Neural cell (in vitro differentiated cells): Measurements from ENCODE around the gene PADI3. TPM values are rescaled to one million over a fixed set of nuclear protein-coding genes. Genes with fewer than 3 reads are reported as not detected.

ENCODE experiments used
- H2AFZ ChIP-seq: fragments of 200-600, 300-800 bp; sonication (generic), shearing (Covaris generic); 2 replicates; pipeline ENCODE4 v1.6.0; 2014; ENCODE audit warnings: low read depth, mild to moderate bottlenecking, antibody characterized with exemption, low read length, moderate library complexity
- H3F3A ChIP-seq: fragments of 200-600 bp; shearing (Covaris generic); 2 replicates; pipeline ENCODE4 v1.6.1; 2016; ENCODE audit warnings: mild to moderate bottlenecking, moderate library complexity, mixed read lengths, antibody characterized with exemption, low read length; ENCODE audit not compliant: insufficient read depth, poor library complexity, severe bottlenecking
- H3K27ac ChIP-seq: fragments of 200-600, 300-800 bp; sonication (generic), shearing (Covaris generic); 2 replicates; pipeline ENCODE4 v1.5.1; 2014; ENCODE audit warnings: mild to moderate bottlenecking, low read length, moderate library complexity
- H3K27me3 ChIP-seq: fragments of 300-800, 200-600 bp; sonication (generic), shearing (Covaris generic); 2 replicates; pipeline ENCODE4 v1.6.0; 2014; ENCODE audit warnings: mild to moderate bottlenecking, low read depth, low read length, moderate library complexity; ENCODE audit not compliant: insufficient read depth
- H3K36me3 ChIP-seq: fragments of 300-800, 200-600 bp; sonication (generic), shearing (Covaris generic); 2 replicates; pipeline ENCODE4 v1.5.1; 2014; ENCODE audit warnings: mild to moderate bottlenecking, antibody characterized with exemption, low read length, moderate library complexity; ENCODE audit not compliant: insufficient read depth
- H3K4me2 ChIP-seq: fragments of 300-800, 200-600 bp; sonication (generic), shearing (Covaris generic); 2 replicates; pipeline ENCODE4 v1.6.0; 2014; ENCODE audit warnings: mild to moderate bottlenecking, low read length
- H3K4me3 ChIP-seq: fragments of 300-800, 200-600 bp; sonication (generic), shearing (Covaris generic); 2 replicates; pipeline ENCODE4 v1.5.1; 2014; ENCODE audit warnings: mild to moderate bottlenecking, low read length, moderate library complexity
- H3K79me2 ChIP-seq: fragments of 200-600 bp; shearing (Covaris generic); replicated peaks from 2 replicates; pipeline ENCODE4 v1.6.0; 2014; ENCODE audit warnings: mild to moderate bottlenecking, low read length, moderate library complexity; ENCODE audit not compliant: insufficient read depth
- H3K9ac ChIP-seq: fragments of 300-800, 200-600 bp; sonication (generic), shearing (Covaris generic); 2 replicates; pipeline ENCODE4 v1.6.1; 2016; ENCODE audit warnings: mild to moderate bottlenecking, low read length, mixed read lengths
- H3K9me2 ChIP-seq: fragments of 200-600 bp; shearing (Covaris generic); 2 replicates; pipeline ENCODE4 v1.6.1; 2016; ENCODE audit warnings: mild to moderate bottlenecking, low read length, mixed read lengths; ENCODE audit not compliant: insufficient read depth
- H3K9me3 ChIP-seq: fragments of 200-600, 300-800 bp; sonication (generic), shearing (Covaris generic); 2 replicates; pipeline ENCODE4 v1.6.1; 2016; ENCODE audit warnings: mild to moderate bottlenecking, mixed run types, low read length, moderate library complexity, mixed read lengths
- H4K20me1 ChIP-seq: fragments of 200-600 bp; shearing (Covaris generic); 2 replicates; pipeline ENCODE4 v1.6.1; 2016; ENCODE audit warnings: mild to moderate bottlenecking, mixed run types; ENCODE audit not compliant: insufficient read depth
- EP300 ChIP-seq: fragments of 450-650 bp; conservative IDR thresholded peaks from 2 replicates; pipeline ENCODE4 v1.6.1; 2014; ENCODE audit warnings: antibody characterized with exemption, mild to moderate bottlenecking, moderate library complexity; ENCODE audit not compliant: poor library complexity, severe bottlenecking
- EZH2 ChIP-seq: fragments of 200-600, 300-800 bp; shearing (Covaris generic), sonication (generic); IDR thresholded peaks from 2 replicates; pipeline ENCODE4 v1.6.1; 2014; ENCODE audit warnings: antibody characterized with exemption, low read length, borderline replicate concordance, mild to moderate bottlenecking; ENCODE audit not compliant: insufficient read depth, poor library complexity, severe bottlenecking
- MXI1 ChIP-seq: fragments of 450-650 bp; conservative IDR thresholded peaks from 2 replicates; pipeline ENCODE4 v1.6.1; 2014; ENCODE audit warnings: antibody characterized with exemption, mild to moderate bottlenecking; ENCODE audit not compliant: poor library complexity, severe bottlenecking
- POLR2AphosphoS5 ChIP-seq: IDR thresholded peaks from 2 replicates; pipeline ENCODE4 v1.6.1; 2012
- RAD21 ChIP-seq: fragments of 450-650 bp; conservative IDR thresholded peaks from 2 replicates; pipeline ENCODE4 v1.6.1; 2014; ENCODE audit warnings: antibody characterized with exemption, mild to moderate bottlenecking, moderate library complexity
- REST ChIP-seq: IDR thresholded peaks from 2 replicates; pipeline ENCODE4 v1.6.1; 2012; ENCODE audit warnings: borderline replicate concordance
- SMC3 ChIP-seq: fragments of 450-650 bp; conservative IDR thresholded peaks from 2 replicates; pipeline ENCODE4 v1.6.1; 2014; ENCODE audit warnings: antibody characterized with exemption, mild to moderate bottlenecking, moderate library complexity; ENCODE audit not compliant: poor library complexity
- TAF1 ChIP-seq: IDR thresholded peaks from 2 replicates; pipeline ENCODE4 v1.6.1; 2012; ENCODE audit warnings: low read depth
- polyA plus RNA-seq: library from polyadenylated mRNA; depleted of rRNA; stranded (reverse); fragments of >200 nt; gene quantifications from 2 replicates; pipeline ENCODE4 v1.2.3, GENCODE V29; 2014
- TF ChIP-seq, protein P1 (sequence below): fragments of 450-650 bp; IDR thresholded peaks from 2 replicates; pipeline ENCODE4 v1.5.1; 2014; ENCODE audit warnings: antibody characterized with exemption, mild to moderate bottlenecking, moderate library complexity; ENCODE audit not compliant: poor library complexity, severe bottlenecking

Gene PADI3
- polyA plus RNA-seq, 1 donor from 2014 or later: not detected

DNA sequence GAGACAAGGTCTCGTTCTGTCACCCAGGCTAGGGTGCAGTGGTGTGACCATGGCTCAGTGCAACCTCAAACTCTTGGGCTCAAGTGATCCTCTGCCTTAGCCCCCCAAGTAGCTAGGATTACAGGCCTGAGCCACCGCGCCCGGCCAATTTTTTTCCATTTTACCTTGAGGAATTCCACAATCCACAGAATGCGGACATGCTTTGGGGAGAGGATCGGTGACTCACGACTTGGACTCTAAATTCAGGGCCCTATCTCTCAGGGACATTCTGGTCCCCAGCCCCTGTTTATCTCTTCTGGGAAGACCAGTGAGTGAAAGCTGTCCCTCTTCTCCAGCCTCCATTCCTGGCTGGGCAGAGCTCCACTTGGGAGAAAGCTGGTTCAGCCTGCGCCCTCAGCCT lies 38.7 kb upstream of the PADI3 start:
- Histone ChIP-seq H3K36me3 (no peaks in the 10 kb centered on the region), H3K79me2 (no peaks in the 10 kb centered on the region), H4K20me1 (no peaks in the 10 kb centered on the region), H3K9me3 (no peaks in the 10 kb centered on the region), H3F3A (no peaks in the 10 kb centered on the region), H3K9ac (no peak overlapping the region), H3K27ac (no peak overlapping the region), H3K9me2 (no peaks in the 10 kb centered on the region), H3K27me3 (no peaks in the 10 kb centered on the region), H2AFZ (no peak overlapping the region), H3K4me3 (no peak overlapping the region), H3K4me2 (no peak overlapping the region)
- TF ChIP-seq EZH2: no peak
- TF ChIP-seq POLR2AphosphoS5: no peak
- no peak for TF ChIP-seq TAF1
- TF ChIP-seq, protein P1, sequence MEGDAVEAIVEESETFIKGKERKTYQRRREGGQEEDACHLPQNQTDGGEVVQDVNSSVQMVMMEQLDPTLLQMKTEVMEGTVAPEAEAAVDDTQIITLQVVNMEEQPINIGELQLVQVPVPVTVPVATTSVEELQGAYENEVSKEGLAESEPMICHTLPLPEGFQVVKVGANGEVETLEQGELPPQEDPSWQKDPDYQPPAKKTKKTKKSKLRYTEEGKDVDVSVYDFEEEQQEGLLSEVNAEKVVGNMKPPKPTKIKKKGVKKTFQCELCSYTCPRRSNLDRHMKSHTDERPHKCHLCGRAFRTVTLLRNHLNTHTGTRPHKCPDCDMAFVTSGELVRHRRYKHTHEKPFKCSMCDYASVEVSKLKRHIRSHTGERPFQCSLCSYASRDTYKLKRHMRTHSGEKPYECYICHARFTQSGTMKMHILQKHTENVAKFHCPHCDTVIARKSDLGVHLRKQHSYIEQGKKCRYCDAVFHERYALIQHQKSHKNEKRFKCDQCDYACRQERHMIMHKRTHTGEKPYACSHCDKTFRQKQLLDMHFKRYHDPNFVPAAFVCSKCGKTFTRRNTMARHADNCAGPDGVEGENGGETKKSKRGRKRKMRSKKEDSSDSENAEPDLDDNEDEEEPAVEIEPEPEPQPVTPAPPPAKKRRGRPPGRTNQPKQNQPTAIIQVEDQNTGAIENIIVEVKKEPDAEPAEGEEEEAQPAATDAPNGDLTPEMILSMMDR: no peak
- TF ChIP-seq MXI1: no peak
- no peak for TF ChIP-seq REST
- TF ChIP-seq RAD21: no peak
- TF ChIP-seq SMC3: no peak
- no peak for TF ChIP-seq EP300

- Histone ChIP-seq H3K9ac (no peak overlapping the region), H3K27me3 (no peaks in the 10 kb centered on the region), H3K4me2 (no peak overlapping the region), H3K27ac (no peak overlapping the region), H2AFZ (no peak overlapping the region), H3K36me3 (no peaks in the 10 kb centered on the region), H3K79me2 (no peaks in the 10 kb centered on the region), H3K9me2 (no peaks in the 10 kb centered on the region), H4K20me1 (no peaks in the 10 kb centered on the region), H3K9me3 (no peaks in the 10 kb centered on the region), H3K4me3 (no peak overlapping the region), H3F3A (no peaks in the 10 kb centered on the region)
- TF ChIP-seq POLR2AphosphoS5 (no peak), EP300 (no peak), MXI1 (no peak), RAD21 (no peak), TAF1 (no peak), EZH2 (no peak), SMC3 (no peak), REST (no peak)
- TF ChIP-seq, protein P1: no peak
Measured at GRCh38 chr1:17211377-17211776, 37.5 kb upstream of the PADI3 start.
